ENCODE results near the gene PTPRO. TPM values are rescaled to one million over a fixed set of nuclear protein-coding genes. Genes with fewer than 3 reads are reported as not detected.

The PTPRO gene
- total RNA-seq, 6 experiments from 2014 or later = 0.07 to 0.19 (median 0.09) TPM; not detected in 1

- TF ChIP-seq CTCF (IDR thresholded peaks at IDR 0.05) = no peak
- no peak overlapping the region for H3K4me3 Mint-ChIP-seq
- peak; percentile 7 for DNase-seq
- H3K4me1 Mint-ChIP-seq (ENCODE audit: low read depth) = peaks cover 37% of the 10 kb centered on the region
- H3K27ac Mint-ChIP-seq = peak overlapping the region; percentile 69
- H3K9me3 Mint-ChIP-seq = no peaks in the 10 kb centered on the region
- no peaks in the 10 kb centered on the region for H3K36me3 Mint-ChIP-seq (ENCODE audit: low read depth)
- no peaks in the 10 kb centered on the region; the same call in 1 of the 2 replicates for H3K27me3 Mint-ChIP-seq (ENCODE audit: insufficient read depth)
These were observed 279.9 kb downstream of the PTPRO start for GRCh38 chr12:15602051-15602672.

- peaks cover 38% of the 10 kb centered on the region for H3K4me1 Mint-ChIP-seq (ENCODE audit: low read depth)
- DNase-seq = no peak
- no peaks in the 10 kb centered on the region; the same call in 1 of the 2 replicates for H3K27me3 Mint-ChIP-seq (ENCODE audit: insufficient read depth)
- no peaks in the 10 kb centered on the region for H3K9me3 Mint-ChIP-seq
- H3K4me3 Mint-ChIP-seq = no peak overlapping the region
- no peak for TF ChIP-seq CTCF (IDR thresholded peaks at IDR 0.05)
- no peak overlapping the region for H3K27ac Mint-ChIP-seq
- H3K36me3 Mint-ChIP-seq (ENCODE audit: low read depth) = no peaks in the 10 kb centered on the region
These were observed 281.3 kb downstream of the PTPRO start for GRCh38 chr12:15603474-15604085.

GRCh38 chr12:15605881-15606590 is 283.7 kb downstream of the PTPRO start:
- no peak overlapping the region for H3K27ac Mint-ChIP-seq
- H3K4me3 Mint-ChIP-seq = no peak overlapping the region
- no peak for DNase-seq
- peaks cover 21% of the 10 kb centered on the region for H3K4me1 Mint-ChIP-seq (ENCODE audit: low read depth)
- H3K9me3 Mint-ChIP-seq = no peaks in the 10 kb centered on the region
- no peaks in the 10 kb centered on the region; the same call in 1 of the 2 replicates for H3K27me3 Mint-ChIP-seq (ENCODE audit: insufficient read depth)
- no peak for TF ChIP-seq CTCF (IDR thresholded peaks at IDR 0.05)
- no peaks in the 10 kb centered on the region for H3K36me3 Mint-ChIP-seq (ENCODE audit: low read depth)

GRCh38 chr12:15608406-15608805 is 286.1 kb downstream of the PTPRO start:
- Mint-ChIP-seq H3K4me1 (ENCODE audit: low read depth) (peaks cover 6% of the 10 kb centered on the region), H3K36me3 (ENCODE audit: low read depth) (peaks cover 11% of the 10 kb centered on the region), H3K27ac (no peak overlapping the region), H3K27me3 (ENCODE audit: insufficient read depth) (no peaks in the 10 kb centered on the region; the same call in 1 of the 2 replicates), H3K4me3 (no peak overlapping the region), H3K9me3 (peaks cover 9% of the 10 kb centered on the region)
- no peak for DNase-seq
- TF ChIP-seq CTCF (IDR thresholded peaks at IDR 0.05) = no peak

- no peak for TF ChIP-seq CTCF (IDR thresholded peaks at IDR 0.05)
- peaks cover 16% of the 10 kb centered on the region for H3K36me3 Mint-ChIP-seq (ENCODE audit: low read depth)
- peaks cover 9% of the 10 kb centered on the region for H3K4me1 Mint-ChIP-seq (ENCODE audit: low read depth)
- no peak overlapping the region for H3K4me3 Mint-ChIP-seq
- H3K9me3 Mint-ChIP-seq = peaks cover 14% of the 10 kb centered on the region
- no peak overlapping the region for H3K27ac Mint-ChIP-seq
- H3K27me3 Mint-ChIP-seq (ENCODE audit: insufficient read depth) = no peaks in the 10 kb centered on the region; the same call in 1 of the 2 replicates
- no peak for DNase-seq
These were observed 286.6 kb downstream of the PTPRO start for GRCh38 chr12:15608941-15609340.
